GM11168 (cell line): ENCODE data around the gene ERP27.

Experiments
- in situ Hi-C: fragments of 300-500 bp; cut with MboI; formaldehyde crosslinking; loops from one replicate; pipeline ENCODE4 v1.12.0; 2022; ENCODE audit warnings: low sequenced_read_pairs; ENCODE audit not compliant: unreplicated experiment

Gene ERP27

DNA sequence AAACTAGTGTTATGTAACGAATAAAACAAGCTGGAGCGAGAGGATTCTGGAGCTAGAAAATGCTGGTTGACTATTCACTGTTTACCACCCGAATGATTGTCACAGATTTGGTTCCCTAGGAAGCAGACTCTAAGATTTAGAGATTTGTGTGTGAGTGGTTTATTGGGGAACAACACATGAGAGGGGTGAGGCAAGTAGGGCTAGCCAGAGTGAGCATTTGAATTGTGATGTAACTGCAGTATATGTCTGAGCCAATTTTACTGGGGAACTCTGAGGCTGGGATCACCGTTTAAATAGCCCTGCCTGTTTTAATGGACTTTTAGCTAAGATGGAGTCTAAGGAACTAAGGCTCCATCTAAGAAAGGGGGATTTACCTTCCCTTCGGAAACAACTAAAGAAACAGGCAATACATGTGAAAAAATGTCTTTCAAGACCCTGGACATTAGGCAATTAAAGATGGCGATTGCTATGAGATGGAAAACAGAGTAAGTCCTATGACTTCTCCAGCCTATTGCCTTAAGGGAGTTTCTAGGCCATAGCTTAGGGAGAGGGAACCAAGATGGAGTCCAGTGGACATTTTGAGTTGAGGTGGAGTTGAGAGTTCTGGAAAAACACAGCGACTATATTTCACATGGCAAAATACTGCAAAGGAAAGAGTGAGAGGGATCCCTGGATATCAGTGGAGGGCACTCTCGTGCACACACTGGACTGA lies 59.0 kb downstream of the ERP27 start:
- in situ Hi-C loops, result no loop called here

DNA sequence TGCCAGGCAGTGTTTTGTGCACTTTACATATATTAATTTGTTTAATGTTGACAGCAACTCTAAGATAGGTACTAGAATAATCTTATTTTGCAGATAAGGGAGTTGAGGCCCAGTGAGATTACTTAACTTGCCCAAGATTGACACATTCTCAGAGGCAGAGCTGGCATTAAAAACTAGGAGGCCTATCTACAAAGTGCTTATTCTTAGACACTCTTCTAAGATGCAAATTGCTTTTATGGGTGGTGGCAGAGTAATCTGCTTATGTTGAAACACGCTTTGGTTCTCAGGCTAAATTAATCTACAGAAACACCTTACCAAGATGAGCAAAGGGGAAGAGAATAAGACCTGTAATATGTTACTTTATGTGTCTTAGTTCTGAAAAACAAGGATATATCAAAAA lies 59.8 kb downstream of the ERP27 start:
- in situ Hi-C loops, result no loop called here

DNA sequence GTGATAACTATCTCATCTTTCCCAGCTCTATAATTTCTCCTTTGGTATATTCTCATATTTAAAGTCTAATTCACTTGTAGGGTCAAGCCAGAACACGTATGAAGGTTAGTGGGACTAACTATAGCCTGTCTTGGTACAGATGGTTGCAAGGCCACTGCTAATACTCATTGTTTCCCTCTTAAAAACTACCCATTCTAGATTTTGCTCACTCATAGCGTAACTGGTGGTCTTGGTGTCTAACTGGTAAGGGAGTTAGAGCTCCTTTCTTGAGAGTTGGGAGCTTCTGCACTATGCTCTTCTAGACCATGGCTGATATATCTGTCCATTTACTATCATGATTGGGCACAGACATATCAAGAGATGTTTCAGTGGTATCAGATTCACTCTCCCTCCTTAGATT lies 61.5 kb downstream of the ERP27 start:
- in situ Hi-C loops, result no loop called here

DNA sequence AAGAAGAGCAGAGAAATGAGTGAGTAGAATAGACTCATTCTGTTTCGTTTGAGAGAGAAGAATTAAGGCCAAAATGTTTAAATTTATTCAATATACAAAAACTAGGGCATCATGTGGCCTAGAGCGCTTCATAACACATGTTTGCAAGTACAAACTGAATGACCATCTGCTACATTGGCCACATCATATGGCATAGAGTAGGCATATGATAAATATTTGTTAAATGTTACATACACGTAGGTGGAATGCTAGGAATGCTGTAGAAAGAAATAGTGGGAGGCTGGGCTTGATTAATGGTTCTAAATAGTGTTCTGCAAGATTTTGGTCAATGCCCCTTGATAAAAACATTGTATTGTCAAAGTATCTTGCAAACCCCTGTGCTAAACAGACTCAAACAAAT lies 63.5 kb downstream of the ERP27 start:
- in situ Hi-C loops, result no loop called here

DNA sequence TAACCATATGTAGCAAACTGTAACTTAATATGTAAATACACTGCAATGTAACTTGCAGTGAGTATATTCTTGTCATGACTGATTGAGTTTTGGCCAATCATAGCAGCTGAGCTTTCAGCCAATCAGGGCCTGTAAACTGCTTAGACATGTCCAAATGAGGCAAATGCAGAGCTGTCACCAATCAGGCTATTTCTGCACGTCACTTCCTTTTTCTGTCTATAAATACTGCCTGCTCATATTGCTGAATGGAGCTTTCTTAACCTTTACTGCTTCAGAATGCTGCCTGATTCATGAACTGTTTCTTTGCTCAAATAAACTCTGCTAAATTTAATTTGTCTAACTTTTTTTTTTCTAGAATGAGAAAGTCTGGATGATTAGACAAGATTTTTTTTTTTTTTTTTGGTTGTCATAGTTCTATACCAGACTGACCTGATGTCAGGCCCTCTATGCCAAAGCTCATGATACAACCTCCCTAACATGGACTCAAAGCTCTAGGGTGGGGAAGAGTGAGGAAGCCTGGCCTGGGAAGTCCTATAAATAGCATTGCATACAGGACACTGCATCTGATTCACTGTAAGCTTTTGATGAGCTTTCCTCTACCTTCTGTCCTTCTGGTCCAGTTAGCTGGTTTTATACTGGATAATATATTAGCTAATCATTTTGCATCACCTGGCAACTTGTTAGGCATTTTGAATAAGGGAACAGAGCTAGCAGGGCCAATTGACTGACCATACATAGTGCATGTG lies 64.7 kb downstream of the ERP27 start:
- in situ Hi-C loops, result no loop called here

DNA sequence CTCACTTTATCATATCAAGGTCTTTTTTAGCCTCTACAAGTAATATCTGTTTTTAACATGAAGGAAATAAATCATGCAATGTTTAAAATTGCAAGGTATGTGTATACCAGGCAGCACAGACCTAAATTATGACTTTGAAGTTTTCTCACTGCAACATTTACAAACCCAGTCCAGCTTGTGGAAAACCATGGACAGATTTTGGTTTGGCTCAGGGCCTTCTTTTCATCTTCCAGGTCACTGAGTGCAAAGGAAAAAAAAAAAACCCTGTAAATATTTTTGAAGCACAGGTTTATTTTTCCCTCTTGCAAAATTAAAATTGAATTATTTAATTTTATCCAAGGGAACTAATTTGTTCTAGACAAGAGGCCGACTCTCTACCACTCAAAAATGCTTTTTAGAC lies 66.5 kb downstream of the ERP27 start:
- in situ Hi-C loops, result no loop called here

DNA sequence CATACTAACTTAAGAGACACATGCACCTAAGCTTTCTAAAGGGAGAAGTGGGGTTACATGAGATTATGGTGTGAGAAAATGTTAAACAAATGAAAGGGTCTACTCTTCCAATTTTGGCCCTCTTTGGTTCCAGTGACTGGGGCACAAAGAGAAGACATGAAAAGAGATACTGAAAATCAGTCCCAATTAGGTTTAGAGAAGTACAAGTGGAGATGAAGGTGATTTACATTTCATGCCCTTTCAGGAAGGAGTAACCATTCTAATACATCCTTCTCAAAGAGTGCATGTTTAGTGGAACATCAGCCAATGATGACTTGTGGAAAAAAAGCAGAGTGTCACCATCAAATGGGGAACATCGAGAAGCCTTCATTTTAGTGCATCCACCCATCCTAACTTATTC lies 67.1 kb downstream of the ERP27 start:
- in situ Hi-C loops, result no loop called here

DNA sequence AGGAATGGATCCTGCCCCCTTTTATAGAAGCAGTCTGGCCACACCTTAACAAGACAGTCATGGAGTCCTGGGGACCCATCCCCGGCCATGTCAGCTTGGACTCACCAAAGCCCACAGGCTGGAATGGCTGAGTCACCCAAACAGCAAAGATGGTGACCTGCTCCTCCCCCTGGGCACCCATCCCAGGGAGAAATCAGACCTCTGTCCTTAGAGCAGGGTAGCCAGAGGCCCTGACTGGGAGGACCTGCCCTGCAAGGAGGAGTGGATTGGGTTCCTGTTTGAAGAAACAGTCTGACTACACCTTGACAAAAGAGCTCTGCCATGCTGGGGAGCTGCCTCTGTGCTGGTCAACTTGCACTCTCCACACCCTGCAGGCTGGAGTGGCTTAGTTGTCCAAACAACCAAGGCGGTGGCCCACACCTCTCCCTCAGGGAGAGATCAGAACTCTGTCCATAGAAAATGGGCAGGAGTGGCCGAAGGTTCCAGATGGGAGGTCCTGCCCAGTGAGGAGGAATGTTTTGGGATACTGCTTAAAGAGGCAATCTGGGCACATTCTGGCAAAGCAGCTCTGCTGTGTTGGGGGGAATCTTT lies 69.3 kb downstream of the ERP27 start:
- in situ Hi-C loops, result no loop called here
